GM18508 (cell line): ENCODE measurements around the gene KATNIP.

Source experiments
- ATAC-seq: cut with Tn5 transposase; IDR thresholded peaks from one replicate; pipeline ENCODE4 v1.9.1; 2021; ENCODE audit warnings: moderate number of reproducible peaks; ENCODE audit not compliant: insufficient read depth, unreplicated experiment

KATNIP gene

GRCh38 chr16:27549746-27550581 lies at the start of gene KATNIP, which contains the start of gene GTF3C1:
KATNIP (plus strand) TSS chr16:27550144; CDS start chr16:27550171, 27 bp downstream.
GTF3C1 (minus strand) TSS chr16:27549913; CDS start chr16:27549890, 23 bp downstream.
- ATAC-seq: peak; percentile 86

- ATAC-seq: no peak
Measured at GRCh38 chr16:27500801-27501200, 49.1 kb upstream of the KATNIP start.

GRCh38 chr16:27503662-27504061 lies 46.3 kb upstream of the KATNIP start:
- ATAC-seq: no peak

- no peak for ATAC-seq
Measured at GRCh38 chr16:27505297-27506236, 44.4 kb upstream of the KATNIP start.

GRCh38 chr16:27506771-27507170 lies 43.2 kb upstream of the KATNIP start:
- ATAC-seq: no peak

GRCh38 chr16:27508476-27508875 lies 41.5 kb upstream of the KATNIP start:
- ATAC-seq: no peak

- ATAC-seq: no peak
Measured at GRCh38 chr16:27511657-27512448, 38.1 kb upstream of the KATNIP start.

GRCh38 chr16:27514806-27515205 lies 35.1 kb upstream of the KATNIP start:
- ATAC-seq: no peak

- no peak for ATAC-seq
Measured at GRCh38 chr16:27515874-27516353, 34.0 kb upstream of the KATNIP start.

- no peak for ATAC-seq
Measured at GRCh38 chr16:27516365-27516764, 33.6 kb upstream of the KATNIP start.

GRCh38 chr16:27517664-27518063 lies 32.3 kb upstream of the KATNIP start:
- ATAC-seq: no peak

- ATAC-seq: no peak
Measured at GRCh38 chr16:27518226-27518625, 31.7 kb upstream of the KATNIP start.

GRCh38 chr16:27520982-27521673 lies 28.8 kb upstream of the KATNIP start:
- ATAC-seq: no peak

- no peak for ATAC-seq
Measured at GRCh38 chr16:27522173-27522707, 27.7 kb upstream of the KATNIP start.

- ATAC-seq: no peak
Measured at GRCh38 chr16:27526180-27526579, 23.8 kb upstream of the KATNIP start.

- ATAC-seq: no peak
Measured at GRCh38 chr16:27528294-27528693, 21.6 kb upstream of the KATNIP start.

GRCh38 chr16:27529962-27530361 lies 20.0 kb upstream of the KATNIP start:
- ATAC-seq: no peak

GRCh38 chr16:27531186-27531585 lies 18.8 kb upstream of the KATNIP start:
- ATAC-seq: no peak
